Breast epithelium (tissue), 3 donors: ENCODE results near the gene BAIAP2L2.

Experiments
- POLR2A ChIP-seq: fragments of 450-650 bp; IDR thresholded peaks from one replicate; pipeline ENCODE4 v1.6.1; 2016; ENCODE audit warnings: antibody characterized with exemption, mild to moderate bottlenecking, moderate library complexity
- POLR2AphosphoS5 ChIP-seq, 3 donors: sonication (generic); formaldehyde crosslinking; IDR thresholded peaks; one replicate each; pipeline ENCODE4 v1.6.1; 2017; ENCODE audit warnings: antibody characterized with exemption in 3 of 3
- TF ChIP-seq, protein P1 (sequence below), 3 donors: fragments of 450-650 bp; IDR thresholded peaks; one replicate each; pipeline ENCODE4 v1.5.1; 2016 to 2017; ENCODE audit warnings: antibody characterized with exemption in 3 of 3, mild to moderate bottlenecking in 3 of 3, moderate library complexity in 3 of 3

DNA sequence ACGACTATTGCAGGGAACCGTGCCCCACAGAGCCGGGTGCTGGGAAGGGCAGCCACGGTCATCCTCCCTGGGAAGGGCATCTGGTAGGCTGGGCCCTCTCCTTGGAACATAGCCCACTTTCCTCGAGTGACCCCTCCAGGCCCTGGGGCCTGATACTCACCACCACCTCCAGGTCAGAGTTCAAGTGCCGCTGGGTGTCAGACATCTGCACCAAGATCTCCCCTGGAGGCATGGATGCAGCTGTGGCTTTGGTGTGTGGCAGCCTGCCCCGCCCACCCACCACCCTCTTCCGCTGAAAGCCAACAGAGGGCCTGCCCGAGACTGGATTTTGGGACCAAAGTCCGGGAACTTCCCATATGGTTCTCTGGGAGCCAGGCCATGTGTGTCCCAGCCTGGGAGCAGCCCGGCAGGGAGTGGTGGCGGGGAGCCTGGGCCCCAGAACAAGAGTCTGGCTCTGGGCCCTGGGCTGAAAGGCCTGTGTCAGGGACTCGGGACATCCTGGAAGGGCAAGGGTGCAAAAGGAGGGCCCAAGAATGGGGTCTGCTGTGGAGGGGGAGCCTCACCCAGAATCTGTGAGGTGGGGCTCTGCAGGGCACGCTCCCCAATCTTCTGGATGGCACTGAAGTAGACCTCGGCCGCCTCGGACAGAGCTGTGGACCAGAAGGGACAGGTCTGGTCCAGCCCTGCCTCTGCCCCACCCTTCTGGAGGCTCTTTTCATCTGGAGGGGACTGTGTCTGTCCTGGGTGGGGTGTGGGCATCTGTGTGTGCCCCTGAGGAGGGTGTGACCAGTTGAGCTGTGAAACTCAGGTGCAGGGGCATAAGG is 2.6 kb downstream of the BAIAP2L2 start:
- no peak for TF ChIP-seq POLR2A
- TF ChIP-seq, protein P1, sequence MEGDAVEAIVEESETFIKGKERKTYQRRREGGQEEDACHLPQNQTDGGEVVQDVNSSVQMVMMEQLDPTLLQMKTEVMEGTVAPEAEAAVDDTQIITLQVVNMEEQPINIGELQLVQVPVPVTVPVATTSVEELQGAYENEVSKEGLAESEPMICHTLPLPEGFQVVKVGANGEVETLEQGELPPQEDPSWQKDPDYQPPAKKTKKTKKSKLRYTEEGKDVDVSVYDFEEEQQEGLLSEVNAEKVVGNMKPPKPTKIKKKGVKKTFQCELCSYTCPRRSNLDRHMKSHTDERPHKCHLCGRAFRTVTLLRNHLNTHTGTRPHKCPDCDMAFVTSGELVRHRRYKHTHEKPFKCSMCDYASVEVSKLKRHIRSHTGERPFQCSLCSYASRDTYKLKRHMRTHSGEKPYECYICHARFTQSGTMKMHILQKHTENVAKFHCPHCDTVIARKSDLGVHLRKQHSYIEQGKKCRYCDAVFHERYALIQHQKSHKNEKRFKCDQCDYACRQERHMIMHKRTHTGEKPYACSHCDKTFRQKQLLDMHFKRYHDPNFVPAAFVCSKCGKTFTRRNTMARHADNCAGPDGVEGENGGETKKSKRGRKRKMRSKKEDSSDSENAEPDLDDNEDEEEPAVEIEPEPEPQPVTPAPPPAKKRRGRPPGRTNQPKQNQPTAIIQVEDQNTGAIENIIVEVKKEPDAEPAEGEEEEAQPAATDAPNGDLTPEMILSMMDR (IDR thresholded peaks at IDR 0.05) = no peak
- no peak for TF ChIP-seq POLR2AphosphoS5 (IDR thresholded peaks at IDR 0.05)
